Urinary bladder (tissue), 4 donors: ENCODE data around the gene PDCD2L. TPM values are rescaled to one million over a fixed set of nuclear protein-coding genes. Genes with fewer than 3 reads are reported as not detected.

Source experiments
- DNase-seq: peaks from one replicate; pipeline ENCODE4 v3.0.0-alpha.2; 2015; ENCODE audit errors: extremely low spot score
- H3K27ac ChIP-seq: one replicate; pipeline ENCODE4 v1.5.1; 2013; ENCODE audit warnings: low read depth, mild to moderate bottlenecking, moderate library complexity
- H3K36me3 ChIP-seq: one replicate; pipeline ENCODE4 v1.6.1; 2013; ENCODE audit warnings: mild to moderate bottlenecking, moderate library complexity; ENCODE audit not compliant: insufficient read depth
- H3K4me1 ChIP-seq: one replicate; pipeline ENCODE4 v1.6.1; 2013; ENCODE audit warnings: mild to moderate bottlenecking, moderate library complexity; ENCODE audit not compliant: insufficient read depth
- H3K4me3 ChIP-seq: one replicate; pipeline ENCODE4 v1.5.1; 2013; ENCODE audit warnings: low read depth, low read length
- WGBS: extraction: QIAGEN DNeasy Blood & Tissue Kit; methylation state at CpG from one replicate; pipeline ENCODE4 v1.1.7; 2013; 5-methylcytosine and 5-hydroxymethylcytosine counted together
- polyA plus RNA-seq: library from polyadenylated mRNA; stranded (reverse); fragments of 200-250 nt; gene quantifications from one replicate; pipeline ENCODE4 v1.2.3, GENCODE V29; 2013
- total RNA-seq: library from RNA; depleted of rRNA; stranded (reverse); fragments of >200 nt; gene quantifications from one replicate; pipeline ENCODE4 v1.2.3, GENCODE V29; 2014
- donor health status: healthy with polysubstance abuse.
- donor health status: healthy.

The PDCD2L gene
- total and polyA plus RNA-seq, 2 donors, result 8.1 to 13.0 TPM

DNA sequence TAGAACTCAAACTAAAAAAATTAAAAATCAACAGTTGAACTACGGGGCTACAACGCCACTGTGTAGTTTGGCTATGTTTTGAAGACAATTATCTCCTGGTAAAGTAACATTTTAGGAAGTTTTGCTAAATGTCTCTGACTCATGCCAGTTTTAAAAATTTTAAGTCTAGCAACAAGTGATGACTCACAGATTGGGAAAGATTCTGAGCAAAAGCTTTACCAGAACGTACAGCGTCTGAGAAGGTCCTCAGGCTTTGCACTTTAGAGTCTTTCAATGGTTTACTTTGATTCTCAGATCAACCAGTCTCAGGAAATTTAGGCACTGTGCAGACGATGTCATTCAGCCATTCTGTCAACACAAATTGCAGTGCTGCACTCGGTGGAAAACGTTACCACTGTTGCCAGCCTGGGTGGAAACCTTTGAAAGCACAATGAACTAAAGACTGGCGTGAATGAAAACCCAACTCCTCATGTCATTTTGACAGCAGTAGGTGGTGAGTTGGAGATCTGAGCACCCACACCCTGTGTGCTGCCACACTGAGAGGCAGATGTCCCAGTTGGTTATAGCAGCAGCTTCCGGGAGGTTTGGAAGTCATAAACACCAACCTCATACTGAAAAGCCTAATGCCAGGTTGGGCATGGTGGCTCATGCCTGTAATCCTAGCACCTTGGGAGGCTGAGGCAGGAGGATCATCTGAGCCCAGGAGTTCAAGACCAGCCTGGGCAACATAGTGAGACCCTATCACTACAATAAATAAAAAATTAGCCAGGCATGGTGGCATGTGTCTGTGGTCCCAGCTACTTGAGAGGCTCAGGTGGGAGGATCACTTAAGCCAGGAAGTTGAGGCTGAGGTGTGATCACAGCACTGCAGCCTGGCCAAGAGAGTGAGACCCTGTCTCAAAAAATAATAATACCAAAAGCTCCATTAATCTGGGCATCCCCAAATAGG is 71.1 kb downstream of the PDCD2L start:
- 50% methylated on average over 9 of the region's 9 CpGs for WGBS
- Histone ChIP-seq H3K27ac (no peak overlapping the region), H3K36me3 (peaks cover 6% of the 10 kb centered on the region), H3K4me1 (no peaks in the 10 kb centered on the region), H3K4me3 (no peak overlapping the region)
- no peak for DNase-seq

Other genes starting within 250 kb of the PDCD2L start
- 133 TPM for gene LSM14A, start 231.9 kb upstream of the PDCD2L start, total RNA-seq
- 130 TPM for gene LSM14A, start 231.9 kb upstream of the PDCD2L start, polyA plus RNA-seq
- gene GARRE1, start 149.8 kb upstream of the PDCD2L start, total RNA-seq, result 43.3 TPM
- 17.7 TPM for gene GARRE1, start 149.8 kb upstream of the PDCD2L start, polyA plus RNA-seq
- 67.7 TPM for gene GPI, start 39.2 kb upstream of the PDCD2L start, total RNA-seq
- 206 TPM for gene GPI, start 39.2 kb upstream of the PDCD2L start, polyA plus RNA-seq
- gene UBA2, start 24.0 kb downstream of the PDCD2L start, total RNA-seq, result 119 TPM
- gene UBA2, start 24.0 kb downstream of the PDCD2L start, polyA plus RNA-seq, result 75.2 TPM
- 23.1 TPM for gene WTIP, start 77.4 kb downstream of the PDCD2L start, total RNA-seq
- 10.5 TPM for gene WTIP, start 77.4 kb downstream of the PDCD2L start, polyA plus RNA-seq